Suprapubic skin (tissue), 3 donors: Measurements from ENCODE around the gene TBXAS1.

ENCODE experiments used
- POLR2A ChIP-seq, 2 donors: fragments of 450-650 bp; IDR thresholded peaks; one replicate each; pipeline ENCODE4 v1.6.1; 2017; ENCODE audit warnings: antibody characterized with exemption in 2 of 2, mild to moderate bottlenecking in 2 of 2, moderate library complexity in 2 of 2
- TF ChIP-seq, protein P1 (sequence below), 2 donors: fragments of 200-600 bp in 1 of 2; fragments of 450-650 bp in 1 of 2; sonication (generic) in 1 of 2; IDR thresholded peaks; one replicate each; pipeline ENCODE4 v1.5.1; 2016 to 2019; ENCODE audit warnings: antibody characterized with exemption in 2 of 2, mild to moderate bottlenecking in 1 of 2, moderate library complexity in 1 of 2

DNA sequence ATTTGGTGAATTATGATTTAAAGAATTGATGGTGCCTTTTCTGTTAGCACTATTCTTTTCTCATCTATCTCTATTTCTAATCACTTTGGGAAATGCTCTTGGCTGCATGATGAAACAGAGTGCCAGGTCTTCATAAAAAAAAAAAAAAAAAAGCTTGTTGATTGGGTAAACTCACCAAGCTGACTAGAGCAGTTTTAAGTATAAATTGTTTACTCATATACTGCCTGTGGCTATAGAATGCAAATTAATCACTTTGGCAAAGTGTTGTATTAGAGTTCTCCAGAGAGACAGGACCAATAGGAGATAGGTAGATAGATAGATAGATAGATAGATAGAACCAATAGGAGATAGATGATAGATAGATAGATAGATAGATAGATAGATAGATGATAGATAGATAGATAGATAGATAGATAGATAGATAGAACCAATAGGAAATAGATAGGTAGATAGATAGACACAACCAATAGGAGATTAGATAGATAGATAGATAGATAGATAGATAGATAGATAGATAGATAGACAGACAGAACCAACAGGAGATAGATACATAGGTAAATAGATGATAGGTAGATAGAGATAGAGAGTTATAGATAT, 20.1 kb upstream of the TBXAS1 start:
- TF ChIP-seq, protein P1, sequence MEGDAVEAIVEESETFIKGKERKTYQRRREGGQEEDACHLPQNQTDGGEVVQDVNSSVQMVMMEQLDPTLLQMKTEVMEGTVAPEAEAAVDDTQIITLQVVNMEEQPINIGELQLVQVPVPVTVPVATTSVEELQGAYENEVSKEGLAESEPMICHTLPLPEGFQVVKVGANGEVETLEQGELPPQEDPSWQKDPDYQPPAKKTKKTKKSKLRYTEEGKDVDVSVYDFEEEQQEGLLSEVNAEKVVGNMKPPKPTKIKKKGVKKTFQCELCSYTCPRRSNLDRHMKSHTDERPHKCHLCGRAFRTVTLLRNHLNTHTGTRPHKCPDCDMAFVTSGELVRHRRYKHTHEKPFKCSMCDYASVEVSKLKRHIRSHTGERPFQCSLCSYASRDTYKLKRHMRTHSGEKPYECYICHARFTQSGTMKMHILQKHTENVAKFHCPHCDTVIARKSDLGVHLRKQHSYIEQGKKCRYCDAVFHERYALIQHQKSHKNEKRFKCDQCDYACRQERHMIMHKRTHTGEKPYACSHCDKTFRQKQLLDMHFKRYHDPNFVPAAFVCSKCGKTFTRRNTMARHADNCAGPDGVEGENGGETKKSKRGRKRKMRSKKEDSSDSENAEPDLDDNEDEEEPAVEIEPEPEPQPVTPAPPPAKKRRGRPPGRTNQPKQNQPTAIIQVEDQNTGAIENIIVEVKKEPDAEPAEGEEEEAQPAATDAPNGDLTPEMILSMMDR (IDR thresholded peaks at IDR 0.05): no peak
- TF ChIP-seq POLR2A (IDR thresholded peaks at IDR 0.05): no peak
